Measurements from ENCODE around the gene RPS19BP1. TPM values are rescaled to one million over a fixed set of nuclear protein-coding genes. Genes with fewer than 3 reads are reported as not detected.

Gene RPS19BP1
- total RNA-seq, 2 donors from 2014 or later, result 65.5 to 70.3 TPM

- Histone ChIP-seq H3K4me3 (ENCODE audit: low read length) (no peak overlapping the region), H3K27me3 (ENCODE audit: control insufficient read depth, insufficient read depth, low read length, poor library complexity, severe bottlenecking) (no peaks in the 10 kb centered on the region), H3K9me3 (ENCODE audit: control insufficient read depth, low read length) (no peaks in the 10 kb centered on the region), H3K27ac (ENCODE audit: low read depth, low read length) (peak overlapping the region; percentile 56), H3K4me1 (ENCODE audit: control insufficient read depth, insufficient read depth, low read length) (peaks cover 13% of the 10 kb centered on the region), H3K36me3 (ENCODE audit: control insufficient read depth, insufficient read depth, low read length) (peaks cover 50% of the 10 kb centered on the region), H3K9ac (ENCODE audit: extremely low read depth, low read length, poor library complexity, severe bottlenecking) (no peak overlapping the region)
- 83 to 97% methylated on average over 8 to 12 of the region's 12 CpGs for WGBS, 2 experiments (ENCODE audit: insufficient coverage in 1 of 2, insufficient read length in 1 of 2)
- Mint-ChIP-seq H3K4me3 (no peak overlapping the region), H3K9me3 (no peaks in the 10 kb centered on the region), H3K27ac (peak overlapping the region; percentile 44), H3K4me1 (peaks cover 40% of the 10 kb centered on the region), H3K27me3 (ENCODE audit: insufficient read depth) (no peaks in the 10 kb centered on the region), H3K36me3 (ENCODE audit: low read depth) (peaks cover 50% of the 10 kb centered on the region)
- peak; percentile 63 for DNase-seq
- no peak for TF ChIP-seq CTCF (conservative IDR thresholded peaks at IDR 0.05)
Observed at GRCh38 chr22:39528080-39528661, 4.4 kb downstream of the RPS19BP1 start.

GRCh38 chr22:39527481-39527961 is 5.0 kb downstream of the RPS19BP1 start:
- Histone ChIP-seq H3K9me3 (ENCODE audit: control insufficient read depth, low read length) (no peaks in the 10 kb centered on the region), H3K9ac (ENCODE audit: extremely low read depth, low read length, poor library complexity, severe bottlenecking) (no peak overlapping the region), H3K27me3 (ENCODE audit: control insufficient read depth, insufficient read depth, low read length, poor library complexity, severe bottlenecking) (no peaks in the 10 kb centered on the region), H3K27ac (ENCODE audit: low read depth, low read length) (peak overlapping the region; percentile 56), H3K36me3 (ENCODE audit: control insufficient read depth, insufficient read depth, low read length) (peaks cover 57% of the 10 kb centered on the region), H3K4me3 (ENCODE audit: low read length) (no peak overlapping the region), H3K4me1 (ENCODE audit: control insufficient read depth, insufficient read depth, low read length) (peaks cover 13% of the 10 kb centered on the region)
- TF ChIP-seq CTCF (conservative IDR thresholded peaks at IDR 0.05), result no peak
- H3K27me3 Mint-ChIP-seq (ENCODE audit: insufficient read depth), result no peaks in the 10 kb centered on the region
- peaks cover 57% of the 10 kb centered on the region for H3K36me3 Mint-ChIP-seq (ENCODE audit: low read depth)
- no peak for DNase-seq
- H3K4me1 Mint-ChIP-seq, result peaks cover 41% of the 10 kb centered on the region
- H3K9me3 Mint-ChIP-seq, result no peaks in the 10 kb centered on the region
- WGBS, 2 experiments (ENCODE audit: insufficient coverage in 1 of 2, insufficient read length in 1 of 2), result 82% methylated on average over 4 to 6 of the region's 6 CpGs
- peak overlapping the region; percentile 76 for H3K27ac Mint-ChIP-seq
- no peak overlapping the region for H3K4me3 Mint-ChIP-seq

GRCh38 chr22:39526736-39527171 is 5.8 kb downstream of the RPS19BP1 start:
- no peak for DNase-seq
- peaks cover 65% of the 10 kb centered on the region for H3K36me3 Mint-ChIP-seq (ENCODE audit: low read depth)

More at GRCh38 chr22:39526736-39527171, 5.8 kb downstream of the RPS19BP1 start:
- H3K9me3 ChIP-seq (ENCODE audit: control insufficient read depth, low read length), result no peaks in the 10 kb centered on the region
- peaks cover 12% of the 10 kb centered on the region for H3K4me1 ChIP-seq (ENCODE audit: control insufficient read depth, insufficient read depth, low read length)
- H3K36me3 ChIP-seq (ENCODE audit: control insufficient read depth, insufficient read depth, low read length), result peaks cover 65% of the 10 kb centered on the region
- H3K4me1 Mint-ChIP-seq, result peaks cover 47% of the 10 kb centered on the region
- H3K27me3 ChIP-seq (ENCODE audit: control insufficient read depth, insufficient read depth, low read length, poor library complexity, severe bottlenecking), result no peaks in the 10 kb centered on the region
- no peak overlapping the region for H3K4me3 ChIP-seq (ENCODE audit: low read length)
- TF ChIP-seq CTCF (conservative IDR thresholded peaks at IDR 0.05), result no peak
- no peak overlapping the region for H3K27ac ChIP-seq (ENCODE audit: low read depth, low read length)
- no peak overlapping the region for H3K4me3 Mint-ChIP-seq
- 92 to 94% methylated on average over 3 to 4 of the region's 4 CpGs for WGBS, 2 experiments (ENCODE audit: insufficient coverage in 1 of 2, insufficient read length in 1 of 2)
- no peaks in the 10 kb centered on the region for H3K9me3 Mint-ChIP-seq
- H3K9ac ChIP-seq (ENCODE audit: extremely low read depth, low read length, poor library complexity, severe bottlenecking), result no peak overlapping the region
- H3K27me3 Mint-ChIP-seq (ENCODE audit: insufficient read depth), result no peaks in the 10 kb centered on the region
- peak overlapping the region; percentile 76 for H3K27ac Mint-ChIP-seq
